RWPE2 (cell line): ENCODE data around the gene SRBD1.

ENCODE experiments used
- ATAC-seq: fragments of 200-7000 bp; cut with Tn5 transposase; 3 replicates; pipeline ENCODE4 v1.9.1; 2021; ENCODE audit warnings: low read depth
- DNase-seq: peaks from one replicate; pipeline ENCODE4 v3.0.0-alpha.2; 2020; ENCODE audit warnings: low spot score
- H3K27ac ChIP-seq: fragments of 450-650 bp; 2 replicates; pipeline ENCODE4 v1.5.1; 2017; ENCODE audit warnings: mild to moderate bottlenecking; ENCODE audit not compliant: poor library complexity, severe bottlenecking
- H3K27me3 ChIP-seq: fragments of 250-450 bp; sonication (Bioruptor Pico); 2 replicates; pipeline ENCODE4 v1.5.1; 2021; ENCODE audit warnings: mild to moderate bottlenecking, moderate library complexity; ENCODE audit not compliant: insufficient read depth, poor library complexity, severe bottlenecking
- H3K36me3 ChIP-seq: fragments of 250-450 bp; sonication (Bioruptor Pico); 2 replicates; pipeline ENCODE4 v1.5.1; 2020; ENCODE audit warnings: low read depth, mild to moderate bottlenecking, moderate library complexity
- H3K4me1 ChIP-seq: fragments of 250-450 bp; sonication (Bioruptor Pico); 2 replicates; pipeline ENCODE4 v1.5.1; 2021; ENCODE audit warnings: mild to moderate bottlenecking, moderate library complexity; ENCODE audit not compliant: insufficient read depth, poor library complexity, severe bottlenecking
- H3K4me3 ChIP-seq: fragments of 250-450 bp; sonication (Bioruptor Pico); 2 replicates; pipeline ENCODE4 v1.5.1; 2021; ENCODE audit warnings: mild to moderate bottlenecking, moderate library complexity; ENCODE audit not compliant: severe bottlenecking
- H3K9me3 ChIP-seq: fragments of 250-450 bp; sonication (Bioruptor Pico); 2 replicates; pipeline ENCODE4 v1.5.1; 2021; ENCODE audit warnings: mild to moderate bottlenecking, moderate library complexity; ENCODE audit not compliant: severe bottlenecking
- TF ChIP-seq, protein P1 (sequence below): fragments of 450-650 bp; IDR thresholded peaks from one replicate; pipeline ENCODE4 v1.5.1; 2017; ENCODE audit warnings: mild to moderate bottlenecking, moderate library complexity; ENCODE audit not compliant: poor library complexity, severe bottlenecking

The SRBD1 gene

DNA sequence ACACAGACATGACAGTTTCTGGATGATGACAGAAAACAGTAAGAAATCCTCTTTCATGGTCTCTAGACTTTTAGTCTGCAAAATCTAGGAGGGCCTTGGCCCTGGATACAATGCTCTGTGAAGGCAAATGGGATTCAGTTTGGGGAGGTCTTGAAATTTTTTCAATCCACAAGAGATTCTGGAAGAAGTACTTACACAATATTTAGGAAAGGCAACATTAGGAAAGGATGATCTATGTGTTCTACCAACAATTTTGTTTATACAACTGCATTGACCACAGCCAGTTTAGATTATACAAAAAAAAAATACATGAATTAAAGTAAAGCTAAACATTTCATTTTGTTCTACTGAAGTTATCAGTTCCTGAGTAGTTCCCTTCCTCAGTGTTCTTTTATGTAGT is 208.0 kb downstream of the SRBD1 start:
- Histone ChIP-seq H3K4me1 (no peaks in the 10 kb centered on the region), H3K27me3 (no peaks in the 10 kb centered on the region), H3K4me3 (no peak overlapping the region), H3K9me3 (no peaks in the 10 kb centered on the region), H3K36me3 (no peaks in the 10 kb centered on the region), H3K27ac (no peak overlapping the region)
- no peak for DNase-seq
- no peak for ATAC-seq
- TF ChIP-seq, protein P1, sequence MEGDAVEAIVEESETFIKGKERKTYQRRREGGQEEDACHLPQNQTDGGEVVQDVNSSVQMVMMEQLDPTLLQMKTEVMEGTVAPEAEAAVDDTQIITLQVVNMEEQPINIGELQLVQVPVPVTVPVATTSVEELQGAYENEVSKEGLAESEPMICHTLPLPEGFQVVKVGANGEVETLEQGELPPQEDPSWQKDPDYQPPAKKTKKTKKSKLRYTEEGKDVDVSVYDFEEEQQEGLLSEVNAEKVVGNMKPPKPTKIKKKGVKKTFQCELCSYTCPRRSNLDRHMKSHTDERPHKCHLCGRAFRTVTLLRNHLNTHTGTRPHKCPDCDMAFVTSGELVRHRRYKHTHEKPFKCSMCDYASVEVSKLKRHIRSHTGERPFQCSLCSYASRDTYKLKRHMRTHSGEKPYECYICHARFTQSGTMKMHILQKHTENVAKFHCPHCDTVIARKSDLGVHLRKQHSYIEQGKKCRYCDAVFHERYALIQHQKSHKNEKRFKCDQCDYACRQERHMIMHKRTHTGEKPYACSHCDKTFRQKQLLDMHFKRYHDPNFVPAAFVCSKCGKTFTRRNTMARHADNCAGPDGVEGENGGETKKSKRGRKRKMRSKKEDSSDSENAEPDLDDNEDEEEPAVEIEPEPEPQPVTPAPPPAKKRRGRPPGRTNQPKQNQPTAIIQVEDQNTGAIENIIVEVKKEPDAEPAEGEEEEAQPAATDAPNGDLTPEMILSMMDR = no peak

DNA sequence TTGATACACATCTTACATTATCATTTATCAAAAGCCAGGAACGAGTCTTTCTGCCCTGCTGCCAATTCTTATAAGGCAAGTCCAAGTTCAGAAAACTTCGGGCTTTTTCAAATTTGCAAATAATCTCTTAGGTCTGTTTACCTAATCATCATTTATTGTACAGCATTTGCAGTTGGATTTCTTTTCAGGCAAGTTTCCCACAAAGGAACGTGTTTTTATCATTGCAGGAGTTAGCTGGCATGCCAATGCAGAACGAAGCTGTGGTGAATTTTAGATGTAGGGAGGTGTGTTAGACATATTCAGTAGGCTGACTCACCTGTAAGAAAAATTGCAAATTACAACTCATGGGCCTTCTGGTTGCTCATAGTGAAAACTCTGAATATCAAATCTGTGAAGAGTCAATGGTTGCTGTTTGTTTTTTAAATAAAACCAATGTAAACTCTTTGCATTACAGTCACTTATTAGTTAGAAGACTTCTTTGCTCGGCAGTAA is 209.6 kb downstream of the SRBD1 start:
- ATAC-seq (no peak), DNase-seq (no peak)
- H3K27ac ChIP-seq = no peak overlapping the region
- H3K4me3 ChIP-seq = no peak overlapping the region
- TF ChIP-seq, protein P1 = no peak
- no peaks in the 10 kb centered on the region for H3K4me1 ChIP-seq
- no peaks in the 10 kb centered on the region for H3K36me3 ChIP-seq
- H3K9me3 ChIP-seq = no peaks in the 10 kb centered on the region
- no peaks in the 10 kb centered on the region for H3K27me3 ChIP-seq

DNA sequence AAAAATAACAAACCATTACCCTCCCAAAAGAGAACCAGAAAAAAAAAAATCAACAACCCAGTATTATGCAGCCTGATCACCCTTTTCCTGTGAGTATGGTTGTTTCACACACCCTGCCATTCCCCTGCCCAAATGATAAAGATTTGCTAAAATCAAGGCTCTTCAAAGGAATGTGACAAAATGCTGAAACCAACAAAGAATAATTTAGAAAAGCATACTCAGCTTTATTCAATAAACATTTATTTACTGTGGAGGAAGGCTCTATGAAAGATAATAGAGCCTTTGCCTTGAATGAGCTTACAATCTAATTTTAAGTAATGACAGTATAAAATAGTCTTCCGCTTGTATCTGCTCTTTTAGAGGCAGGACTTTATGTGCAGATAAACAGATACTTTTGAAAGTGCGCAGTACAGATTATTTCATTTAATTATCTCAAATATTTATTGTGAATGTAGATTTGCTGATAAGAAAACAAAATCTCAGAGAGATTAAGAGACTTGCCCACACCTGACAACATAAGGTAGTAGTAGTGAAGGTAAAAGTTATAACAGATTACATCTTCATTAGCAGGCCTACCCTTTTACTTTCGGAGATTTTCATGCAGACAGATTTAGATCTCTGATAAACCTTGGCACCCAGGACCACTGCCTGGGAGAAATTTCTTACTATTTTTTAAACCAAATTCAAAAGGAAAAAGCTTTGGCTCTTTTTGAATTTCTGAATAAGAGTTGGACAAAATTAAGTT is 211.9 kb downstream of the SRBD1 start:
- no peak for ATAC-seq
- DNase-seq = no peak
- H3K4me3 ChIP-seq = no peak overlapping the region
- H3K9me3 ChIP-seq = no peaks in the 10 kb centered on the region
- no peaks in the 10 kb centered on the region for H3K4me1 ChIP-seq
- no peaks in the 10 kb centered on the region for H3K27me3 ChIP-seq
- H3K36me3 ChIP-seq = no peaks in the 10 kb centered on the region
- TF ChIP-seq, protein P1 = no peak
- H3K27ac ChIP-seq = no peak overlapping the region

DNA sequence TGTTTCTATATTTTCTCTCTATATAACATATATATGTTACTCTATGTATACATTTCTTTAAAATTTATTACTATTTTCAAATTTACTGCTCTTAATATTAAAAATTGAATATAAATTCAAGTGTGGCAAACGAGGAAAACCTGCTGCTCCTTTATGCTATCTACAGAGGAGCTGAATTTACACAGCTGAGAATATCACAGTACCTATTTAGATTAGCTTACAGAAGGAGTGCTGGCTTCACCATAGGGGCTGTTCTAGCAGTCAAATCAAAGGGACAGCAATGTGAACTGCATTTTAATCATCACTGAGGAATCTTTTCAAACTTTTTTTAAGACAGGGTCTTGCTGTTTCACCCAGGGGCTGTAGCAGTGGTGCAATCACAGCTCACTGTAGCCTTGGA is 213.8 kb downstream of the SRBD1 start:
- Histone ChIP-seq H3K27ac (no peak overlapping the region), H3K4me3 (no peak overlapping the region), H3K36me3 (no peaks in the 10 kb centered on the region), H3K4me1 (no peaks in the 10 kb centered on the region), H3K9me3 (no peaks in the 10 kb centered on the region), H3K27me3 (no peaks in the 10 kb centered on the region)
- DNase-seq = no peak
- ATAC-seq = no peak
- TF ChIP-seq, protein P1 = no peak

DNA sequence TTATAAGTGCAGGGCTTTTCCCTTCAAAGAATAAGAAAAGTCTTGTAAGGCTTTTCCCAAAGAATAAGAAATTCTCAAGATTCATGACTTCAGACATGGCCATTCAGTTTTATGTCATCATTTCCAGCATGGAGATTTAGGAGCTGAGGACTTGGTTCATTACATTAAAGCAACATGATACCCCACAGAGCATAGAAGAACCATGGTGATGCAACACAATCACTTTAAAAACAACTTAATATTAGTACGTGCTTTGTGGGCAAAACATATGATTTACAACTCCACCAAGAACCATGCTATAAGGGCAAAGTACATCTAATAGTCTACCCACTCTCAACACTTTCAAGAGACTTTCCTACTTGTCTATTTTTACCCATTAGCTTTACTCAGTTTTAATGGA is 214.4 kb downstream of the SRBD1 start:
- Histone ChIP-seq H3K27ac (no peak overlapping the region), H3K27me3 (no peaks in the 10 kb centered on the region), H3K36me3 (no peaks in the 10 kb centered on the region), H3K4me1 (no peaks in the 10 kb centered on the region), H3K4me3 (no peak overlapping the region), H3K9me3 (no peaks in the 10 kb centered on the region)
- TF ChIP-seq, protein P1 = no peak
- no peak for DNase-seq
- ATAC-seq = no peak
